ENCODE data around the gene RYR2.

DNA sequence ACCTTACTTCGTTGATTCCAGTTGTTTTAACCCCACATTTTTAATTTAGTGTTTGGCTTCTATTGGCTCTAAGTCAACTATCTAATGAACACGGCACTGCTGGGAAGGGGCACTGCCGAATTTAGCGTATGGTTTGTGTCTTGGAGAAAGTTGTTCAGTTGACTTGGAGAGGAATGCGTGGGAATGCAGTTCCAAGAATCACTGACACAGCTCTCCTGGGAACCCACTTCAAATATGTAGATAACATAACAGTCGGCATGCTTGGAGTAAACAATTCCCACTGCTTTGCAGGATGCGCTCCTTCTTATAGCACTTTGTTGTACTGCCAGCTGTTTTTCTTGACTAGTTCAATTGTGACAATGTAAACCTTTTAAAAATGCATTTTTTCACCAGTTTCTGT lies 104.3 kb downstream of the RYR2 start:
- TF ChIP-seq, protein P1, sequence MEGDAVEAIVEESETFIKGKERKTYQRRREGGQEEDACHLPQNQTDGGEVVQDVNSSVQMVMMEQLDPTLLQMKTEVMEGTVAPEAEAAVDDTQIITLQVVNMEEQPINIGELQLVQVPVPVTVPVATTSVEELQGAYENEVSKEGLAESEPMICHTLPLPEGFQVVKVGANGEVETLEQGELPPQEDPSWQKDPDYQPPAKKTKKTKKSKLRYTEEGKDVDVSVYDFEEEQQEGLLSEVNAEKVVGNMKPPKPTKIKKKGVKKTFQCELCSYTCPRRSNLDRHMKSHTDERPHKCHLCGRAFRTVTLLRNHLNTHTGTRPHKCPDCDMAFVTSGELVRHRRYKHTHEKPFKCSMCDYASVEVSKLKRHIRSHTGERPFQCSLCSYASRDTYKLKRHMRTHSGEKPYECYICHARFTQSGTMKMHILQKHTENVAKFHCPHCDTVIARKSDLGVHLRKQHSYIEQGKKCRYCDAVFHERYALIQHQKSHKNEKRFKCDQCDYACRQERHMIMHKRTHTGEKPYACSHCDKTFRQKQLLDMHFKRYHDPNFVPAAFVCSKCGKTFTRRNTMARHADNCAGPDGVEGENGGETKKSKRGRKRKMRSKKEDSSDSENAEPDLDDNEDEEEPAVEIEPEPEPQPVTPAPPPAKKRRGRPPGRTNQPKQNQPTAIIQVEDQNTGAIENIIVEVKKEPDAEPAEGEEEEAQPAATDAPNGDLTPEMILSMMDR (IDR thresholded peaks at IDR 0.05) = no peak
- no peak for TF ChIP-seq POLR2A (IDR thresholded peaks at IDR 0.05)
- TF ChIP-seq EP300 (IDR thresholded peaks at IDR 0.05) = no peak
